Kidney (tissue), 14 donors: ENCODE measurements around the gene MEDAG. TPM values are rescaled to one million over a fixed set of nuclear protein-coding genes. Genes with fewer than 3 reads are reported as not detected.

Source experiments
- DNase-seq, 5 donors: peaks; one replicate each; pipeline ENCODE4 v3.0.0-alpha.2; 2013 to 2020
- FAIRE-seq: peaks from 2 replicates; lab custom pipeline; 2012; peaks lifted over from hg19 to GRCh38; lab: Jason Lieb, UNC
- H3K27ac ChIP-seq, 2 donors: one replicate each; pipeline ENCODE4 v1.7.0; 2013; ENCODE audit warnings: low read depth in 2 of 2, low read length in 2 of 2, inconsistent platforms in 1 of 2
- H3K27me3 ChIP-seq: one replicate; pipeline ENCODE4 v1.7.1; 2013; ENCODE audit warnings: low read length, inconsistent platforms; ENCODE audit not compliant: control insufficient read depth, insufficient read depth
- H3K36me3 ChIP-seq, 3 donors: one replicate each; pipeline versions ENCODE4 v1.7.0 to v1.7.1; 2013; ENCODE audit warnings: low read length in 3 of 3, control low read depth in 1 of 3, inconsistent platforms in 1 of 3; ENCODE audit not compliant: insufficient read depth in 3 of 3, control insufficient read depth in 2 of 3
- H3K4me1 ChIP-seq, 3 donors: one replicate each; pipeline versions ENCODE4 v1.7.0 to v1.7.1; 2013; ENCODE audit warnings: low read length in 3 of 3, inconsistent platforms in 1 of 3, low read depth in 1 of 3; ENCODE audit not compliant: control insufficient read depth in 2 of 3, insufficient read depth in 2 of 3
- H3K4me3 ChIP-seq, 3 donors: one replicate each; pipeline versions ENCODE4 v1.7.0 to v1.8.1; 2013; ENCODE audit warnings: low read length in 3 of 3, control low read depth in 1 of 3, inconsistent platforms in 1 of 3
- H3K9ac ChIP-seq, 3 donors: one replicate each; pipeline versions ENCODE4 v1.7.0 to v1.7.1; 2013; ENCODE audit warnings: low read length in 3 of 3, control low read depth in 1 of 3, inconsistent platforms in 1 of 3
- H3K9me3 ChIP-seq, 3 donors: one replicate each; pipeline versions ENCODE4 v1.7.0 to v1.7.1; 2013; ENCODE audit warnings: low read length in 3 of 3, control low read depth in 1 of 3, inconsistent platforms in 1 of 3; ENCODE audit not compliant: control insufficient read depth in 2 of 3, insufficient read depth in 1 of 3
- CTCF ChIP-seq: IDR thresholded peaks from 3 replicates; pipeline ENCODE4 v1.5.1; 2012; ENCODE audit warnings: mild to moderate bottlenecking, moderate library complexity, borderline replicate concordance; ENCODE audit not compliant: insufficient read depth; ENCODE audit errors: extremely low read depth
- intact Hi-C: fragments of 100-400 bp; cut with DNase I; formaldehyde crosslinking; loops from one replicate; pipeline ENCODE4 v1.11.1; 2022
- polyA plus RNA-seq: library from polyadenylated mRNA; stranded (reverse); fragments of 350-450 nt; fragmentation: Illumina TruSeq; extraction: RNeasy Lipid Tissue Mini Kit (QIAGEN cat#74804); gene quantifications from one replicate; pipeline ENCODE4 v1.2.3, GENCODE V29; 2014; ENCODE audit warnings: low read depth, low replicate concordance; ENCODE audit not compliant: insufficient read depth
- total RNA-seq: library from RNA; stranded (reverse); fragmentation: NEBNext Ultra II Directional; extraction: Animal tissue kit (Norgen Biotek cat#: 25700); gene quantifications from one replicate; pipeline ENCODE4 v1.2.1, GENCODE V29; 2021
- donor health status: control.
- donor health status: control.
- donor health status: control.
- donor health status: control.
- donor health status: control.
- donor health status: DM: yes; HTN: yes; CAD: no.
- donor health status: Normal renal cell carcinoma (clear cell type).

Gene MEDAG
- total and polyA plus RNA-seq, 2 donors from 2014 or later = 1.0 to 12.1 TPM

- DNase-seq (peak in 1 of 5 donors; percentile 37), FAIRE-seq (no peak)
- Histone ChIP-seq H3K27me3 (no peaks in the 10 kb centered on the region), H3K4me3 (no peak overlapping the region), H3K9ac (no peak overlapping the region), H3K4me1 (no peaks in the 10 kb centered on the region), H3K27ac (no peak overlapping the region), H3K36me3 (no peaks in the 10 kb centered on the region), H3K9me3 (no peaks in the 10 kb centered on the region)
- intact Hi-C loops = no loop called here
- no peak for TF ChIP-seq CTCF
These were observed 46.7 kb upstream of the MEDAG start for GRCh38 chr13:30859326-30859725.

GRCh38 chr13:30861163-30861562 is 44.9 kb upstream of the MEDAG start:
- TF ChIP-seq CTCF = no peak
- intact Hi-C loops = no loop called here
- DNase-seq (no peak), FAIRE-seq (no peak)
- Histone ChIP-seq H3K27me3 (no peaks in the 10 kb centered on the region), H3K27ac (no peak overlapping the region), H3K4me1 (peaks cover 0 to 9% (median 3%) of the 10 kb centered on the region in 3 donors), H3K4me3 (no peak overlapping the region), H3K9ac (no peak overlapping the region), H3K9me3 (no peaks in the 10 kb centered on the region), H3K36me3 (no peaks in the 10 kb centered on the region)

- intact Hi-C loops = no loop called here
- DNase-seq (no peak), FAIRE-seq (no peak)
- H3K4me1 ChIP-seq = peaks cover 0 to 9% (median 3%) of the 10 kb centered on the region in 3 donors
- no peak overlapping the region for H3K4me3 ChIP-seq
- H3K36me3 ChIP-seq = no peaks in the 10 kb centered on the region
- no peaks in the 10 kb centered on the region for H3K27me3 ChIP-seq
- H3K9me3 ChIP-seq = no peaks in the 10 kb centered on the region
- no peak for TF ChIP-seq CTCF
- H3K27ac ChIP-seq = no peak overlapping the region
- no peak overlapping the region for H3K9ac ChIP-seq
These were observed 44.1 kb upstream of the MEDAG start for GRCh38 chr13:30861836-30862467.
